Body of pancreas (tissue), 4 donors: Measurements from ENCODE around the gene MAGI3. TPM values are rescaled to one million over a fixed set of nuclear protein-coding genes. Genes with fewer than 3 reads are reported as not detected.
"Not testable (repeated sequence)": the region's sequence is repeated elsewhere in the genome, so short reads cannot be mapped to it uniquely, and the experiment has no call there.

Source experiments
- ATAC-seq: fragments of 150-250 bp; one replicate; pipeline ENCODE4 v1.9.1; 2016
- DNase-seq, 4 donors: peaks; one replicate each; pipeline ENCODE4 v3.0.0-alpha.2; 2019
- H3K27ac ChIP-seq, 4 donors: fragments of 200-600 bp; sonication (generic); 1 replicate in 3 of 4; 2 replicates in 1 of 4; pipeline versions ENCODE4 v1.5.1 to v1.6.1; 2016 to 2019; ENCODE audit warnings: mild to moderate bottlenecking in 1 of 4, mixed read lengths in 1 of 4, moderate library complexity in 1 of 4
- H3K27me3 ChIP-seq, 2 donors: fragments of 200-600 bp; sonication (generic); one replicate each; pipeline ENCODE4 v1.6.0; 2016; ENCODE audit warnings: mild to moderate bottlenecking in 1 of 2
- H3K36me3 ChIP-seq, 2 donors: fragments of 200-600 bp; sonication (generic); replicated peaks in 1 of 2; 2 replicates each; pipeline ENCODE4 v1.5.1; 2016; ENCODE audit warnings: low read depth in 2 of 2; ENCODE audit not compliant: insufficient read depth in 1 of 2
- H3K4me1 ChIP-seq: fragments of 200-600 bp; sonication (generic); one replicate; pipeline ENCODE4 v1.6.0; 2016
- H3K4me3 ChIP-seq, 2 donors: fragments of 200-600 bp; sonication (generic); 1 replicate in 1 of 2; 2 replicates in 1 of 2; pipeline ENCODE4 v1.5.1; 2016 to 2019
- H3K9me3 ChIP-seq, 3 donors: fragments of 200-600 bp; sonication (generic); 1 replicate in 2 of 3; 2 replicates in 1 of 3; pipeline ENCODE4 v1.5.1; 2016
- POLR2A ChIP-seq, 3 donors: fragments of 450-650 bp; IDR thresholded peaks; one replicate each; pipeline ENCODE4 v1.6.1; 2016; ENCODE audit warnings: antibody characterized with exemption in 3 of 3, mild to moderate bottlenecking in 2 of 3
- WGBS, 2 donors: methylation state at CpG; one replicate each; pipeline ENCODE4 v1.1.5; 2017; 5-methylcytosine and 5-hydroxymethylcytosine counted together
- intact Hi-C: fragments of 100-400 bp; cut with DNase I; formaldehyde crosslinking; loops from one replicate; pipeline ENCODE4 v1.15.1; 2023
- total RNA-seq, 2 donors: library from RNA; depleted of rRNA; stranded (reverse); fragments of >200 nt; gene quantifications; one replicate each; pipeline ENCODE4 v1.1.0, GENCODE V29; 2016
- TF ChIP-seq, protein P1 (sequence below), 7 experiments: fragments of 450-650 bp in 4 of 7; fragments of 200-600 bp in 3 of 7; sonication (generic) in 3 of 7; IDR thresholded peaks; one replicate each; pipeline ENCODE4 v1.5.1; 2016 to 2019; ENCODE audit warnings: antibody characterized with exemption in 7 of 7

MAGI3 gene
- total RNA-seq, 2 donors from 2014 or later, result 38.4 to 75.8 TPM

DNA sequence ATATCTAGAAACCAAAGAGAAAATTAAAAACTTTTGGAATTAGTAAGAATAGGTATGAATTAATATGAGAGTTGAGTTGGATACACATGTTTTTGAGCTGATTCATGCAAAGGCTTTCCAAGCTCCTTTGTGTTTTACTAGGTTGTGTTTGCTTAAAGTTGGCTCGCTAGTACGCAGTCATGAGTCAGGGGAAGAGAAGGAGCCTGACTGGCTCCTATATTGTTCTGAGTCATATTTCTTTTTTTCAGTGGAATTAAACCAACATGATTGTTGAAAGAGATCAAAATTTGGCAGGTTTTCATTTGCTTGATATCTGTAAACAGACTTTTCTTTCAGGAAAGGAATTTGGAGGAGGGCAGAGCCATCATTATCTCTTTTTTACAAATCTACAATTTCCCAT is 66.7 kb downstream of the MAGI3 start:
- intact Hi-C loops, result no loop called here
- Histone ChIP-seq H3K27ac (peak overlapping the region in 2 of 4 donors; percentile 49 to 55), H3K27me3 (no peaks in the 10 kb centered on the region), H3K36me3 (no peaks in the 10 kb centered on the region), H3K4me3 (no peak overlapping the region), H3K9me3 (no peaks in the 10 kb centered on the region), H3K4me1 (peaks cover 45% of the 10 kb centered on the region)
- ATAC-seq, result peak; percentile 97
- no peak for TF ChIP-seq POLR2A (IDR thresholded peaks at IDR 0.05)
- TF ChIP-seq, protein P1, sequence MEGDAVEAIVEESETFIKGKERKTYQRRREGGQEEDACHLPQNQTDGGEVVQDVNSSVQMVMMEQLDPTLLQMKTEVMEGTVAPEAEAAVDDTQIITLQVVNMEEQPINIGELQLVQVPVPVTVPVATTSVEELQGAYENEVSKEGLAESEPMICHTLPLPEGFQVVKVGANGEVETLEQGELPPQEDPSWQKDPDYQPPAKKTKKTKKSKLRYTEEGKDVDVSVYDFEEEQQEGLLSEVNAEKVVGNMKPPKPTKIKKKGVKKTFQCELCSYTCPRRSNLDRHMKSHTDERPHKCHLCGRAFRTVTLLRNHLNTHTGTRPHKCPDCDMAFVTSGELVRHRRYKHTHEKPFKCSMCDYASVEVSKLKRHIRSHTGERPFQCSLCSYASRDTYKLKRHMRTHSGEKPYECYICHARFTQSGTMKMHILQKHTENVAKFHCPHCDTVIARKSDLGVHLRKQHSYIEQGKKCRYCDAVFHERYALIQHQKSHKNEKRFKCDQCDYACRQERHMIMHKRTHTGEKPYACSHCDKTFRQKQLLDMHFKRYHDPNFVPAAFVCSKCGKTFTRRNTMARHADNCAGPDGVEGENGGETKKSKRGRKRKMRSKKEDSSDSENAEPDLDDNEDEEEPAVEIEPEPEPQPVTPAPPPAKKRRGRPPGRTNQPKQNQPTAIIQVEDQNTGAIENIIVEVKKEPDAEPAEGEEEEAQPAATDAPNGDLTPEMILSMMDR (IDR thresholded peaks at IDR 0.05), result no peak
- WGBS, 2 donors, result 7 to 19% methylated on average over 2 of the region's 2 CpGs
- peak; percentile 41 to 72 (median 64) for DNase-seq

DNA sequence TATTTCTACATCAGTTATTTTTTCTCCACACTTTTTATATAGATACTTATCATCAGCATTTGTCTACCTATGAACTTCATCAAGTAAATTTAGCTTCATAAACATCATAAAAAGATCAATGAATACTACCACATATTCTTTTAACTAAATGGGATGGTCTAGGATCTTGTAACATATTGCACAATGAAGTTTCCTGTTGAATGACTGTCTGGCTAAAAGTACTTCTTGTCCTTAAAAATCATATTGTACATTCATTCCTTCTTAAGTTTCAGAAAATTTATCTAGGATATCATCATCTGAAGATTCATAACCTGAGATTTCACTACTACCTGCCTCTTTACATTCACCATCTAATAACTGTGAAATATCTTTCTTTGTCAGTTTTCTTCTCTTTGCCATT is 69.0 kb downstream of the MAGI3 start:
- TF ChIP-seq POLR2A (IDR thresholded peaks at IDR 0.05), result no peak
- Histone ChIP-seq H3K27ac (no peak overlapping the region), H3K9me3 (no peaks in the 10 kb centered on the region), H3K27me3 (no peaks in the 10 kb centered on the region), H3K36me3 (no peaks in the 10 kb centered on the region), H3K4me1 (peaks cover 25% of the 10 kb centered on the region), H3K4me3 (no peak overlapping the region)
- intact Hi-C loops, result no loop called here
- ATAC-seq (no peak), DNase-seq (no peak)

GRCh38 chr1:113467991-113468390 is 77.7 kb downstream of the MAGI3 start:
- peaks cover 0 to 5% (median 0%) of the 10 kb centered on the region in 3 donors for H3K9me3 ChIP-seq
- no peak for DNase-seq
- H3K4me3 ChIP-seq, result no peak overlapping the region
- ATAC-seq, result no peak
- H3K4me1 ChIP-seq, result peaks cover 5% of the 10 kb centered on the region
- no peaks in the 10 kb centered on the region for H3K27me3 ChIP-seq
- TF ChIP-seq POLR2A (IDR thresholded peaks at IDR 0.05), result no peak
- TF ChIP-seq, protein P1 (IDR thresholded peaks at IDR 0.05), result no peak
- H3K27ac ChIP-seq, result no peak overlapping the region
- intact Hi-C loops, result no loop called here
- H3K36me3 ChIP-seq, result no peaks in the 10 kb centered on the region

DNA sequence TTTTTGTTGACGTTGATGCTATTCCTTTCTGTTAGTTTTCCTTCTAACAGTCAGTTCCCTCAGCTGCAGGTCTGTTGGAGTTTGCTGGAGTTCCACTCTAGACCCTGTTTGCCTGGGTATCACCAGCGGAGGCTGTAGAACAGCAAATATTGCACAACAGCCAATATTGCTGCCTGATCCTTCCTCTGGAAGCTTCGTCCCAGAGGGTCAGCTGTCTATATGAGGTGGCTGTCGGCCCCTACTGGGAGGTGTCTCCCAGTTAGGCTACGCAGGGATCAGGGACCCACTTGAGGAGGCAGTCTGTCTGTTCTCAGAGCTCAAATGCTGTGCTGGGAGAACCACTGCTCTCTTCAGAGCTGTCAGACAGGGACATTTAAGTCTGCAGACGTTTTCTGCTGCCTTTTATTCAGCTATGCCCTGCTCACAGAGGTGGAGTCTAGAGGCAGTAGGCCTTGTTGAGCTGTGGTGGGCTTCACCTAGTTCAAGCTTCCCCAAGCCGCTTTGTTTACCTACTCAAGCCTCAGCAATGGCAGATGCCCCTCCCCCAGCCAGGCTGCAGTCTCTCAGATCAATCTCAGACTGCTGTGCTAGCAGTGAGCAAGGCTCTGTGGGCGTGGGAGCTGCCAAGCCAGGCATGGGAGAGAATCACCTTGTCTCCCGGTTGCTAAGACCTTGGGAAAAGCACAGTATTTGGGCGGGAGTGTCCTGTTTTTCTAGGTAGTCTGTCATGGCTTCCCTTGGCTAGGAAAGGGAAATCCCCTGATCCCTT is 88.3 kb downstream of the MAGI3 start:
- whole genome bisulfite sequencing, 2 donors, result 90 to 97% methylated on average over 7 to 10 of the region's 10 CpGs
- H3K9me3 ChIP-seq, H3K4me1 ChIP-seq, DNase-seq, H3K27ac ChIP-seq, ATAC-seq, H3K27me3 ChIP-seq, H3K36me3 ChIP-seq, H3K4me3 ChIP-seq, intact Hi-C loops: not testable (repeated sequence)

DNA sequence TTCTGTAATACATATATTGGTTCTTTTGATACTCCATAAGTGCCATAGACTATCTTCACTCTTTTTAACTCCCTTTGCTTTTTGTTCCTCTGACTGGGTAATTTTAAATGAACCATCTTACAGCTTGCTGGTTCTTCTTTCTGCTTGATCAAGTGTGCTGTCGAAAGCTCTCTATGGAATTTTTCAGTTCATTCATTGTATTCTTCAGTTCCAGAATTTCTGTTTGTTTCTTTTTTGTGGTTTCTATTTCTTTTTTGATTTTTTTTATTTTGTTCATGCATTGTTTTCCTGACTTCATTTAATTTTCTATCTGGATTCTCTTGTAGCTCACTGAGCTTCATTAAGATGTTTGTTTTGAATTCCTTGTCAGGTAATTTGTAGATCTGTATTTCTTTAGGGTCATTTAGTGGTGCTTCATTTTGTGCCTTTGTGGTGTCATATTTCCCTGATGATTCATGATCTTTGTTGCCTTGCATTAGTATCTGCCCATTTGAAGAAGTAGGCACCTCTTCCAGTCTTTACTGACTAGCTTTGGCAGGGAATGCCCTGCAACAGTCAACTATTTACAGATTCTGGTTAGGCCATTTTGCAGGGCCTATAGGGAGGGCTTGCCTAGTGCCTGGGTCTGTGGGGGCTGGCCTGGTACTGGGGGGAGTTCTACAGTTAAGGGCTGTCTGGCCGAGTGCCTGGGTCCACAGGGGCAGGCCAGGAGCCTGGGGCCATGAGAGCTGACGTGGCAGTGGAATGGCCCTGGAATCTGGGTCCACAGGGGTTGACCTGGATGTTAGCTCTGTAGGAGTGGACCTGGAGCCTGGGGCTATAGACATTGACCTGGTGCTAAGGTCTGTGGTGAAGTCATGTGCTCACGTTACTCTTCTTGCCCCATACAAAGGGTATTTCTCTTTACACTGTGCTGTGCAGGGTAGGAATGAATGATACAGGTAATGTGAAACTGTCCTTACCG is 89.7 kb downstream of the MAGI3 start:
- TF ChIP-seq, protein P1 (IDR thresholded peaks at IDR 0.05), result no peak
- no peak for TF ChIP-seq POLR2A (IDR thresholded peaks at IDR 0.05)

GRCh38 chr1:113485131-113485530 is 94.8 kb downstream of the MAGI3 start:
- intact Hi-C loops, ATAC-seq, H3K4me1 ChIP-seq, H3K36me3 ChIP-seq, H3K27ac ChIP-seq, H3K4me3 ChIP-seq, H3K9me3 ChIP-seq, H3K27me3 ChIP-seq, DNase-seq: not testable (repeated sequence)
- 86 to 93% methylated on average over 3 of the region's 3 CpGs for WGBS, 2 donors

More for the DNA sequence above, 89.7 kb downstream of the MAGI3 start:
- WGBS, 2 donors, result 87 to 95% methylated on average over 5 of the region's 5 CpGs
- ATAC-seq, result no peak
- H3K9me3 ChIP-seq, result peaks cover 0 to 9% (median 0%) of the 10 kb centered on the region in 3 donors
- no peaks in the 10 kb centered on the region for H3K27me3 ChIP-seq
- intact Hi-C loops, result no loop called here
- H3K27ac ChIP-seq, result no peak overlapping the region
- no peaks in the 10 kb centered on the region for H3K36me3 ChIP-seq
- H3K4me3 ChIP-seq, result no peak overlapping the region
- no peaks in the 10 kb centered on the region for H3K4me1 ChIP-seq
- DNase-seq, result no peak
